ENCODE results near the gene HTD2. TPM values are rescaled to one million over a fixed set of nuclear protein-coding genes. Genes with fewer than 3 reads are reported as not detected.

HTD2 gene
- polyA plus RNA-seq, 1 of the 3 experiments (the other 2 are of a cell fraction), result 3.0 TPM

- TF ChIP-seq IRF3 (IDR thresholded peaks at IDR 0.05; ENCODE audit: low read depth, low read length) (no peak), RAD21 (IDR thresholded peaks at IDR 0.05; ENCODE audit: low read length) (no peak), POLR2AphosphoS5 (IDR thresholded peaks at IDR 0.05; ENCODE audit: low read depth, low read length) (no peak)
Observed at GRCh38 chr3:58299075-58299474, 7.2 kb upstream of the HTD2 start (continued).

DNA sequence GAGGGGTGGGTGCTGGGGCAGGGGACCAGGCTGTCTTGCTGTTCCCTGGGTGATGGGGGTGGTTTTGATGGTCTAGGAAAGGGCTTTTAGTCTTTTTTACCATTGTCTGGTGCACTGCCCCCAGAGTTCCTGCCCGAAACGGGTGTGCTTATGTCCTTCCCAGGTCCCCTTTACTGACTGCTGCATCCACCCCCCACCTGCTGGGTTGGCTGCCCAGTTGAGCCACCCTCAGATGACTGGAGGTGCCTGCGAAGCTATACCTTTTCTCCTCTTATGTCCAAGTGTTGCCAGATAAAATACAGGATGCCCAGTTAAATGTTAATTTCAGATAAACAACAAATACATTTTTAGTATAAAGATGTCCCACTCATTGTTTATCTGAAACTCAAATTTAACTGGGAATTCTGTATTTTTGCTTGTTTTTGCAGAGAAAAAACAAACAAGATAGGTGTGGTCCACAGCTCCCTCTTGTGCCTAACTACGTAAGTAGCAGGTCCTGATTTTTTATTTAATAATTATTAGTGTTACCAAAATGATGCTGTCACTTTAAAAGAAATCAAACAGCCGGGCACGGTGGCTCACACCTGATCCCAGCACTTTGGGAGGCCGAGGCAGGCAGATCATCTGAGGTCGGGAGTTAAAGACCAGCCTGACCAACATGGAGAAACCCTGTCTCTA, 6.3 kb upstream of the HTD2 start:
- no peaks in the 10 kb centered on the region for H4K20me1 ChIP-seq (ENCODE audit: insufficient read depth)
- 13% methylated on average over 8 of the region's 8 CpGs for WGBS (ENCODE audit: low lambda C conversion rate)
- no peaks in the 10 kb centered on the region; the same call in 1 of the 2 replicates for H3K27me3 ChIP-seq (ENCODE audit: insufficient read depth)
- peak; percentile 47 for DNase-seq
- POLR2A ChIA-PET, result no interaction called here
- no peak overlapping the region for H3K27ac ChIP-seq (ENCODE audit: low read depth in 2 of 2, low read length in 1 of 2)
- H3K4me3 ChIP-seq (ENCODE audit: low read depth in 2 of 2, low read length in 1 of 2), result no peak overlapping the region
- H3K9me3 ChIP-seq, result 0 out of 2 replicates have a peak, but pooled peaks cover 7% of the 10 kb centered on the region
- H3K4me2 ChIP-seq, result no peak overlapping the region
- no peaks in the 10 kb centered on the region for H3K79me2 ChIP-seq (ENCODE audit: insufficient read depth)
- TF ChIP-seq RAD21 (IDR thresholded peaks at IDR 0.05; ENCODE audit: low read length) (peak; percentile 79), SMC3 (IDR thresholded peaks at IDR 0.05; ENCODE audit: low read depth, low read length) (peak; percentile 67), JUND (IDR thresholded peaks at IDR 0.05) (no peak), MAX (IDR thresholded peaks at IDR 0.05; ENCODE audit: low read depth) (no peak), GABPA (IDR thresholded peaks at IDR 0.05; ENCODE audit: low read depth) (no peak), TCF12 (IDR thresholded peaks at IDR 0.05) (no peak), YY1 (IDR thresholded peaks at IDR 0.05; ENCODE audit: low read depth) (no peak), RFX5 (IDR thresholded peaks at IDR 0.05; ENCODE audit: low read length) (no peak)
- TF ChIP-seq, protein P1, sequence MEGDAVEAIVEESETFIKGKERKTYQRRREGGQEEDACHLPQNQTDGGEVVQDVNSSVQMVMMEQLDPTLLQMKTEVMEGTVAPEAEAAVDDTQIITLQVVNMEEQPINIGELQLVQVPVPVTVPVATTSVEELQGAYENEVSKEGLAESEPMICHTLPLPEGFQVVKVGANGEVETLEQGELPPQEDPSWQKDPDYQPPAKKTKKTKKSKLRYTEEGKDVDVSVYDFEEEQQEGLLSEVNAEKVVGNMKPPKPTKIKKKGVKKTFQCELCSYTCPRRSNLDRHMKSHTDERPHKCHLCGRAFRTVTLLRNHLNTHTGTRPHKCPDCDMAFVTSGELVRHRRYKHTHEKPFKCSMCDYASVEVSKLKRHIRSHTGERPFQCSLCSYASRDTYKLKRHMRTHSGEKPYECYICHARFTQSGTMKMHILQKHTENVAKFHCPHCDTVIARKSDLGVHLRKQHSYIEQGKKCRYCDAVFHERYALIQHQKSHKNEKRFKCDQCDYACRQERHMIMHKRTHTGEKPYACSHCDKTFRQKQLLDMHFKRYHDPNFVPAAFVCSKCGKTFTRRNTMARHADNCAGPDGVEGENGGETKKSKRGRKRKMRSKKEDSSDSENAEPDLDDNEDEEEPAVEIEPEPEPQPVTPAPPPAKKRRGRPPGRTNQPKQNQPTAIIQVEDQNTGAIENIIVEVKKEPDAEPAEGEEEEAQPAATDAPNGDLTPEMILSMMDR (IDR thresholded peaks at IDR 0.05), result peak; percentile 85
- no peak overlapping the region for H2AFZ ChIP-seq (ENCODE audit: low read depth)
- H3K4me1 ChIP-seq (ENCODE audit: control insufficient read depth in 1 of 2, insufficient read depth in 2 of 2, low read depth in 1 of 2, low read length in 1 of 2), result no peaks in the 10 kb centered on the region; a peak in 1 of 4 replicates
- H3K36me3 ChIP-seq (replicated peaks in 1 of 2; ENCODE audit: control insufficient read depth in 1 of 2, insufficient read depth in 2 of 2, low read length in 1 of 2), result peaks cover 0 to 3% of the 10 kb centered on the region in 2 experiments
- H3F3A ChIP-seq (replicated peaks; ENCODE audit: insufficient read depth), result no peaks in the 10 kb centered on the region
- CTCF ChIA-PET, result interaction anchor here (0.7 to 6.5 kb wide), 35 partner anchors 8 to 349 kb away, joined by 3 to 60 read pairs (median 4); partner anchors contain the start of genes ABHD6 and DNASE1L3
- H3K9me2 ChIP-seq, result no peaks in the 10 kb centered on the region
- no peak overlapping the region for H3K9ac ChIP-seq
